ENCODE data around the gene AOPEP.

The AOPEP gene

DNA sequence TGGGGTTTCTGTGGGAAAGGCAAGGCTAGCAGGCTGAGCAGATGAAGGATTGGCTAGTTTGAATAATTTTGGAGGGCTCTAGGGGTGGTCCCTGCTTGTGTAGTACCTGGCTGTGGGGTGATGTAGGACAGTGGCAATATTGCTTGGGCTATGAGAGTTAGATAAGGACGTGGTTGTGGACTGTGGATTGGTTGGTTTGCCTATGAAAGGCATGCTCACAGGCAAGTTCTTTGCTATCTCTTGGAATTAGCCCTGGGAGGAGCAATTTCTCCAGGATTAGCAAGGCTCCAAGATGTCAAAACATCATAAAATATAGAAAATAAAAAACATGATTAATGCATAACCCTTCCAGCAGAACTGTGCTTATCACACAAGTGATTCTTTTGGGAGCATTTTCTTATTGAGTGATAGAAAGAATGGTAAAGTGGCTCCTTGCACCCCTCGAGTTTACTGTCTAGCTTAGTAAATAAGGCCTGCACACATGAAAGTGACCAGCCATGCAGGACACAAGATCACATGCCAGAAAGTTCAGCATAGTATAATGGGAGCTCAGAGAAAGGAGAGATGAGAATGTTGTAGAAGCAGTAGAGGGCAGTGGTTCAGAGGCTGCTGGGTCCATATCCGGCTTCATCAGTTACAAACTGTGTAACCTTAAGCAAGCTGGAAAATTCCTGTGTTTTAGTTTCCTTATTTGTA, 13.8 kb downstream of the AOPEP start (continued):
- no peak for TF ChIP-seq EGR2 (tag by site-specific recombination; IDR thresholded peaks at IDR 0.05; ENCODE audit: low read depth)

DNA sequence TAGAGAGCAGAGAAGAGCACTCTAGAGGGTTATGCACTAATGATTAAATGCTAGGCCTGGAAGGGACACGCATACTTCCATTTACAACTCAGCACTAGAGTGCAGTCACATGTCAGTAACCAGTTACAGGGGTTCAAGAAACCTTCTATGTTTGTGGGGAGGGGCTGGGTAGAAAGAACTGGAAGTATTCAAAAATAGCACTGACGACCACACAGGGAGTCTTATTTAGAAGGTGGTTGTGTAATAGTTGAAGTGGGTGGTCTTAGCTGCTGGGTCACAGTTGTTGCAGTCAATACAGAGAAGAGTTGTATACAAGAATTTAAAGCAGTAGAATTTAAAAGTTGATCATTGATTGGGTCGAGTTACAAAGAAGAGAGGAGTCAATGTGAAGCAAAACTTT, 15.4 kb downstream of the AOPEP start:
- POLR2A ChIA-PET: no interaction called here
- no peaks in the 10 kb centered on the region; a peak in 1 of 3 replicates for H3K36me3 ChIP-seq (ENCODE audit: control insufficient read depth in 2 of 2, insufficient read depth in 1 of 2, low read length in 2 of 2)
- H3K4me3 ChIP-seq (ENCODE audit: low read depth, low read length): no peak overlapping the region
- no peak overlapping the region for H3K27ac ChIP-seq (ENCODE audit: extremely low read depth, low read depth, low read length)
- no peak for TF ChIP-seq ZNF48 (tag by site-specific recombination; IDR thresholded peaks at IDR 0.05)
- TF ChIP-seq, protein P1, sequence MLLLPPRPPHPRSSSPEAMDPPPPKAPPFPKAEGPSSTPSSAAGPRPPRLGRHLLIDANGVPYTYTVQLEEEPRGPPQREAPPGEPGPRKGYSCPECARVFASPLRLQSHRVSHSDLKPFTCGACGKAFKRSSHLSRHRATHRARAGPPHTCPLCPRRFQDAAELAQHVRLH (tag by site-specific recombination; IDR thresholded peaks at IDR 0.05): no peak
- TF ChIP-seq ZNF423 (tag by site-specific recombination; IDR thresholded peaks at IDR 0.05): no peak
- TF ChIP-seq, protein P2, sequence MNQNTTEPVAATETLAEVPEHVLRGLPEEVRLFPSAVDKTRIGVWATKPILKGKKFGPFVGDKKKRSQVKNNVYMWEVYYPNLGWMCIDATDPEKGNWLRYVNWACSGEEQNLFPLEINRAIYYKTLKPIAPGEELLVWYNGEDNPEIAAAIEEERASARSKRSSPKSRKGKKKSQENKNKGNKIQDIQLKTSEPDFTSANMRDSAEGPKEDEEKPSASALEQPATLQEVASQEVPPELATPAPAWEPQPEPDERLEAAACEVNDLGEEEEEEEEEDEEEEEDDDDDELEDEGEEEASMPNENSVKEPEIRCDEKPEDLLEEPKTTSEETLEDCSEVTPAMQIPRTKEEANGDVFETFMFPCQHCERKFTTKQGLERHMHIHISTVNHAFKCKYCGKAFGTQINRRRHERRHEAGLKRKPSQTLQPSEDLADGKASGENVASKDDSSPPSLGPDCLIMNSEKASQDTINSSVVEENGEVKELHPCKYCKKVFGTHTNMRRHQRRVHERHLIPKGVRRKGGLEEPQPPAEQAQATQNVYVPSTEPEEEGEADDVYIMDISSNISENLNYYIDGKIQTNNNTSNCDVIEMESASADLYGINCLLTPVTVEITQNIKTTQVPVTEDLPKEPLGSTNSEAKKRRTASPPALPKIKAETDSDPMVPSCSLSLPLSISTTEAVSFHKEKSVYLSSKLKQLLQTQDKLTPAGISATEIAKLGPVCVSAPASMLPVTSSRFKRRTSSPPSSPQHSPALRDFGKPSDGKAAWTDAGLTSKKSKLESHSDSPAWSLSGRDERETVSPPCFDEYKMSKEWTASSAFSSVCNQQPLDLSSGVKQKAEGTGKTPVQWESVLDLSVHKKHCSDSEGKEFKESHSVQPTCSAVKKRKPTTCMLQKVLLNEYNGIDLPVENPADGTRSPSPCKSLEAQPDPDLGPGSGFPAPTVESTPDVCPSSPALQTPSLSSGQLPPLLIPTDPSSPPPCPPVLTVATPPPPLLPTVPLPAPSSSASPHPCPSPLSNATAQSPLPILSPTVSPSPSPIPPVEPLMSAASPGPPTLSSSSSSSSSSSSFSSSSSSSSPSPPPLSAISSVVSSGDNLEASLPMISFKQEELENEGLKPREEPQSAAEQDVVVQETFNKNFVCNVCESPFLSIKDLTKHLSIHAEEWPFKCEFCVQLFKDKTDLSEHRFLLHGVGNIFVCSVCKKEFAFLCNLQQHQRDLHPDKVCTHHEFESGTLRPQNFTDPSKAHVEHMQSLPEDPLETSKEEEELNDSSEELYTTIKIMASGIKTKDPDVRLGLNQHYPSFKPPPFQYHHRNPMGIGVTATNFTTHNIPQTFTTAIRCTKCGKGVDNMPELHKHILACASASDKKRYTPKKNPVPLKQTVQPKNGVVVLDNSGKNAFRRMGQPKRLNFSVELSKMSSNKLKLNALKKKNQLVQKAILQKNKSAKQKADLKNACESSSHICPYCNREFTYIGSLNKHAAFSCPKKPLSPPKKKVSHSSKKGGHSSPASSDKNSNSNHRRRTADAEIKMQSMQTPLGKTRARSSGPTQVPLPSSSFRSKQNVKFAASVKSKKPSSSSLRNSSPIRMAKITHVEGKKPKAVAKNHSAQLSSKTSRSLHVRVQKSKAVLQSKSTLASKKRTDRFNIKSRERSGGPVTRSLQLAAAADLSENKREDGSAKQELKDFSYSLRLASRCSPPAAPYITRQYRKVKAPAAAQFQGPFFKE (tag by site-specific recombination; IDR thresholded peaks at IDR 0.05; ENCODE audit: borderline replicate concordance): no peak
- TF ChIP-seq ZNF837 (tag by site-specific recombination; IDR thresholded peaks at IDR 0.05): no peak
- TF ChIP-seq ZNF707 (tag by site-specific recombination; IDR thresholded peaks at IDR 0.05): no peak
- TF ChIP-seq ZNF211 (tag by site-specific recombination; IDR thresholded peaks at IDR 0.05; ENCODE audit: low read depth): no peak
- no peak for TF ChIP-seq KLF9 (tag by site-specific recombination; IDR thresholded peaks at IDR 0.05; ENCODE audit: low read depth)
- TF ChIP-seq GLIS1 (tag by site-specific recombination; IDR thresholded peaks at IDR 0.05): no peak
- TF ChIP-seq ZNF335 (tag by site-specific recombination; conservative IDR thresholded peaks at IDR 0.05): no peak
- no peak for TF ChIP-seq EGR2 (tag by site-specific recombination; IDR thresholded peaks at IDR 0.05; ENCODE audit: low read depth)
- no peak for TF ChIP-seq PRDM1 (tag by site-specific recombination; IDR thresholded peaks at IDR 0.05)
- TF ChIP-seq, protein P3, sequence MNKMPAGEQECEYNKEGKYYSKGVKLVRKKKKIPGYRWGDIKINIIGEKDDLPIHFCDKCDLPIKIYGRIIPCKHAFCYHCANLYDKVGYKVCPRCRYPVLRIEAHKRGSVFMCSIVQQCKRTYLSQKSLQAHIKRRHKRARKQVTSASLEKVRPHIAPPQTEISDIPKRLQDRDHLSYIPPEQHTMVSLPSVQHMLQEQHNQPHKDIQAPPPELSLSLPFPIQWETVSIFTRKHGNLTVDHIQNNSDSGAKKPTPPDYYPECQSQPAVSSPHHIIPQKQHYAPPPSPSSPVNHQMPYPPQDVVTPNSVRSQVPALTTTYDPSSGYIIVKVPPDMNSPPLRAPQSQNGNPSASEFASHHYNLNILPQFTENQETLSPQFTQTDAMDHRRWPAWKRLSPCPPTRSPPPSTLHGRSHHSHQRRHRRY (tag by site-specific recombination; IDR thresholded peaks at IDR 0.05): no peak
- TF ChIP-seq, protein P4, sequence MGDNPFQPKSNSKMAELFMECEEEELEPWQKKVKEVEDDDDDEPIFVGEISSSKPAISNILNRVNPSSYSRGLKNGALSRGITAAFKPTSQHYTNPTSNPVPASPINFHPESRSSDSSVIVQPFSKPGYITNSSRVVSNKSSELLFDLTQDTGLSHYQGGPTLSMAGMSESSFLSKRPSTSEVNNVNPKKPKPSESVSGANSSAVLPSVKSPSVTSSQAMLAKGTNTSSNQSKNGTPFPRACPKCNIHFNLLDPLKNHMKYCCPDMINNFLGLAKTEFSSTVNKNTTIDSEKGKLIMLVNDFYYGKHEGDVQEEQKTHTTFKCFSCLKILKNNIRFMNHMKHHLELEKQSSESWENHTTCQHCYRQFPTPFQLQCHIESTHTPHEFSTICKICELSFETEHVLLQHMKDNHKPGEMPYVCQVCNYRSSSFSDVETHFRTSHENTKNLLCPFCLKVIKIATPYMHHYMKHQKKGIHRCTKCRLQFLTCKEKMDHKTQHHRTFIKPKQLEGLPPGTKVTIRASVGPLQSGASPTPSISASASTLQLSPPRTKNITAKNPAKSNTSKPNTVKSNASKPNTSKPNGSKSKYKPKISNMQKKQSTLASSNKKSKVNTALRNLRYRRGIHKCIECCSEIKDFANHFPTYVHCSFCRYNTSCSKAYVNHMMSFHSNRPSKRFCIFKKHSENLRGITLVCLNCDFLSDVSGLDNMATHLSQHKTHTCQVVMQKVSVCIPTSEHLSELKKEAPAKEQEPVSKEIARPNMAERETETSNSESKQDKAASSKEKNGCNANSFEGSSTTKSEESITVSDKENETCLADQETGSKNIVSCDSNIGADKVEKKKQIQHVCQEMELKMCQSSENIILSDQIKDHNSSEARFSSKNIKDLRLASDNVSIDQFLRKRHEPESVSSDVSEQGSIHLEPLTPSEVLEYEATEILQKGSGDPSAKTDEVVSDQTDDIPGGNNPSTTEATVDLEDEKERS (tag by site-specific recombination; IDR thresholded peaks at IDR 0.05): no peak
- no peak for TF ChIP-seq ZNF16 (tag by site-specific recombination; IDR thresholded peaks at IDR 0.05; ENCODE audit: low read depth)
- TF ChIP-seq, protein P5, sequence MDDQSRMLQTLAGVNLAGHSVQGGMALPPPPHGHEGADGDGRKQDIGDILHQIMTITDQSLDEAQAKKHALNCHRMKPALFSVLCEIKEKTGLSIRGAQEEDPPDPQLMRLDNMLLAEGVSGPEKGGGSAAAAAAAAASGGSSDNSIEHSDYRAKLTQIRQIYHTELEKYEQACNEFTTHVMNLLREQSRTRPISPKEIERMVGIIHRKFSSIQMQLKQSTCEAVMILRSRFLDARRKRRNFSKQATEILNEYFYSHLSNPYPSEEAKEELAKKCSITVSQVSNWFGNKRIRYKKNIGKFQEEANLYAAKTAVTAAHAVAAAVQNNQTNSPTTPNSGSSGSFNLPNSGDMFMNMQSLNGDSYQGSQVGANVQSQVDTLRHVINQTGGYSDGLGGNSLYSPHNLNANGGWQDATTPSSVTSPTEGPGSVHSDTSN (CRISPR knock-in tag; IDR thresholded peaks at IDR 0.05): no peak
- H3K4me1 ChIP-seq (ENCODE audit: control insufficient read depth, insufficient read depth, low read length): peaks cover 9% of the 10 kb centered on the region; the same call in 1 of the 2 replicates
- CTCF ChIA-PET: no interaction called here
- H3K9me3 ChIP-seq (ENCODE audit: control insufficient read depth, insufficient read depth, low read depth, low read length): no peaks in the 10 kb centered on the region

Data from HEK293 (cell line).